Occipital lobe (tissue), 2 donors: ENCODE data around the gene PRR27. TPM values are rescaled to one million over a fixed set of nuclear protein-coding genes. Genes with fewer than 3 reads are reported as not detected.

Experiments used
- DNase-seq: peaks from one replicate; lab custom pipeline; 2025; lab: John Stamatoyannopoulos, UW
- total RNA-seq: library from RNA; depleted of rRNA; stranded (reverse); fragments of >200 nt; gene quantifications from one replicate; pipeline ENCODE4 v1.2.3, GENCODE V29; 2014

Gene PRR27
- total RNA-seq: not detected

DNA sequence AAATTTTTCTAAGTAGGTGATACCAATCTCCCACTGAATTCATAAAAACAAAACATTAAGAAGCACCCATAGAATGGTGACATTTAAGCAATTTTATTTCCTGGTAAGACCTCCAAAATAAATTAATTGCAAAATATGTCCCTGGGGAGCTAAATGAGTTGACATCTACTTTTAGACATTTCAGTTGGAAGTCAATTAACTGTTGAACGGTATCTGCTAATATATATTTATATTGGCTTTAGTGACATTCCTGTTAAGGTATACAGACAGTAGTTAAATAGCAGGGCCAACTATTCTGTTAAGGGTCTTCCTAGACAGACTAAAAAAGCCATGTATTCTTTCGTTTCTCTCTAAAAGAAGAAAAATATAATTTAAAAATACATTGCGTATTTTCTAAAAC lies at the start of gene PRR27:
PRR27 (plus strand) TSS at position 301 of the 400 bp plus-strand sequence. CDS start 139 bp downstream, outside the sequence.
- no peak for DNase-seq

DNA sequence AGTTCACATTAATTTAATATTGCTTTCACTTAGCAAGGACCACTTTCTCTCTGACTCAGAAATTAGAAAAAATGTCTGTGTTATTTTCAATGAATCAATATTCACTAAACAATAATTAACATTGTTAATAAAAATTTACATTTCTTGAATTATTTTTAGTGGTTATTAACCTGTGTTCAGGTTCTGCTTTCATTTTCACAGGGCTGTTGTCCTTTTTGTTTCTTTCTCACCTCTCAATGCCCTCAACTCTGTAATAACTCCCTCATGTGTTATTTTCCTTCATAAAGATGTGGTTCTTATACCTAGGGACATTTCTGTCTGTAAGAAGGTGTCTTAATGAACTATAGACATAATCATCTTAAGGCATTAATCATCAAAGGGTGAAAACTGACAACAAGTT lies 43.1 kb upstream of the PRR27 start:
- DNase-seq: no peak

DNA sequence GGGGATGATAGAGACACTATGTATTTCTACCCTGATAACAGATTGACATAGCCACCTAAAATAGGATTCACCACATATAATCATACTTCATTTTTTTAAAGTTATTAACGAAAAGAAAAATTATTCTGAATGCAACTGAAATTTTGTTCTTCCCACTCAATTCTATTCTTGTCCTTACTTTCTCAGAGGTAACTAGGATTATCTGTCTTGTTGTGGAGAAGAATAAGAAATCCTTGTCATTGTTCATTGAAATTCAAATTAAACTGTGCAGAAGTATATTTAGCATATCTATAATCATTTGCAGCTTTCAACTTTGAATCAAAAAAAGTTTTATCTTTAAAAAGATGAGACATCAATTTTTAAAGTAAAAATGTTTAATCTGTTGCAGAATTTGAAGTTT lies 40.4 kb upstream of the PRR27 start:
- DNase-seq: no peak

DNA sequence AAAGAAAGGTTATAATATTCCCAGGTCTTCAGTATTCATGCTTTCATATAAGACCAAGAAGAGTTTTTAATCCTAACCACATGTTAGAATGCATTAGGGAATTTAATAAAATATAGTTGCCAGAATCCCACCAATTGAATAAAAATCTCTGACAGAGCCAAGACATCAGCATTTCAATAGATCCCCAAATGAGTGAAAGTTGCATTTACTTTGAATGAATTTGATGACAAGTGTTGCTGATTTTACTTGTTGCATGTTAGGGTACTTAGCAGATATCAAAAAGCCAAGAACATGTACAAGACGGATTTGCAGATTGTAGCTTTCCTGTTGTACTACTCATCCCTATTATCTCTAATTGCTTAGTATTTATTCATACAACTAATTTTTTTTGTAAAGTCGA lies 39.9 kb upstream of the PRR27 start:
- DNase-seq: no peak

DNA sequence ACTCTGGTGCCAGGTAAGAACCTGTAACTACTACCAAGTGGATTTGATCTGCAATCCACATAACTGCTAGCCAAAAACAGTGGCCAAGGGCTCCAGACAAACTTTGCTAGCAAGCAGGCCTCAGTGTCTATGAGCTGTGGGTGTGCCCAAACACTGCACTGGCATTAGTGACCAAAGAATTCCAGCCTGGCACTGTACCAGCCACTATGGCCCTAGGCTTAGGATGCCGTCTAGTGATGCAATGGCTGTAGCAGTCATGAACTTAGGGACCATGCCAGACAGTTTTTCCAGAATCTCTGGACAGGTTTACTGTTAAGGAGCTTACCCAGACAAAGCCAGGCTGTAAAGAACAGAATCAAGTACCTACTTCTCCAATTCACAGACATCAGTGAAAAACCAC lies 33.7 kb upstream of the PRR27 start:
- no peak for DNase-seq

DNA sequence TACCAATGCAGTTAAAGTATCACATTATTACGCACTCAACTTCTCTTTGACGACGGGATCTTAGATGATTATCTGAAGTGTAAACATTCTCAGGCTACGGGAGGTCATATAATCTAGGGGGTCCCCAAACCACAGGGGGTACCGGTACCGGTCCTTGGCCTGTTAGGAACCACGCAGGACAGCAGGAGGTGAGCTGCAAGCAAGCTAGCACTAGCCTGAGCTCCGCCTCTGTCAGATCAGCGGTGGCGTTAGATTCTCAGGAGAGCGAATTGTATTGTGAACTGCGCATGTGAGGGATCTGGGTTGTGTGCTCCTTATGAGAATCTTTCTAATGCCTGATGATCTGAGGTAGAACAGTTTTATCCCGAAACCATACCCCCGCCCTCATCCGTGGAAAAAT lies 20.6 kb upstream of the PRR27 start:
- DNase-seq: no peak

DNA sequence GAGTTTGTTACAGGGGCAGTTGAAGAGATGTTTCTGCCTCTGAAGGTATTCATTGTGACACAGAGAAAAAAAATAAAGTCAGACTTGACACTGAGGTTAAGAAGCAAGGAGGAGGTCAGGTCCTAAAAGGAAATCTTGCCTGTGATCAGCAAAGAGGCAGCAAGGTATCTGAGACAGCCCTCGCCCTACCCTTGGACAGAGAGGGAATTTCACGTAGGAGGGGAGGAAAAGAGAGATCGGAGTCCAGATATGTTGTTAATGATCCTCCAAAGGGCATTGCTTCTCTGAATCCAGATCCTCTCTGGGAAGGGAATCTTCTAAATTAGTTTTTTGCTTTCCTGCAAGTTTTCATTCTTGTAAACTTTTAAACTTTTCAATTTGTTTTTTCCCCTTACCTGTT lies 15.3 kb upstream of the PRR27 start:
- no peak for DNase-seq

DNA sequence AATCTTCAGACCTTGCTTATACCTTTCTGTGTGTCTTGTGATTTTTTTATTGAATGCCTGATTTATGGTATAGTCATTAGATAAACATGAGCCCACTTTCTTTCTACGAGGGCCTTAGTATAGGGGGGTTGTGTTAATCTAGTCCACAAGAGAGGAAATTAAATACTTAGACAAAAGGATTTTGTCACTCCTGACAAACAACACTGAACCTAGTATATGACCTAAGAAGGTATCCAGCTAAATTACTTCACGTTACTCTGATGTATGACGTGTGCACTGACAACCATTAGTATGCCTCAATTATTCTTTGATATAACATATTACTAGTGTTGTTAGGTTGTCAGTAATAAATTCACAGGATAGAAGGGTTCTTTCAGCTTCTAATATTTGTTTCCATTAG lies 2.8 kb upstream of the PRR27 start:
- no peak for DNase-seq

DNA sequence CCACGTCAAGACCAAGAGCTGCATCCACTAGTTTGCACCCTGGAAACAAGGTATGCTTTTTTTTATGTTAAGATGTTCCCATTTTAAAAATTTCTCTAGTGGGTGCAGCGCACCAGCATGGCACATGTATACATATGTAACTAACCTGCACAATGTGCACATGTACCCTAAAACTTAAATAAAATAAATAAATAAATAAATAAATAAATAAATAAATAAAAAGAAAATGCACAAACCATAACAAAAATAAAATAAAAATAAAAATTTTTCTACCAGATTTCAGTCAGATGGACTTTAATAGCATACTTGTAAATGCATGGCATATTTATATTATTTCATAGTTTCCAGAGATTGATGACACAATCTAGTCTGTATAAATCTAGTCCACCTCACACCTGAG lies 1.9 kb upstream of the PRR27 start:
- DNase-seq: no peak

DNA sequence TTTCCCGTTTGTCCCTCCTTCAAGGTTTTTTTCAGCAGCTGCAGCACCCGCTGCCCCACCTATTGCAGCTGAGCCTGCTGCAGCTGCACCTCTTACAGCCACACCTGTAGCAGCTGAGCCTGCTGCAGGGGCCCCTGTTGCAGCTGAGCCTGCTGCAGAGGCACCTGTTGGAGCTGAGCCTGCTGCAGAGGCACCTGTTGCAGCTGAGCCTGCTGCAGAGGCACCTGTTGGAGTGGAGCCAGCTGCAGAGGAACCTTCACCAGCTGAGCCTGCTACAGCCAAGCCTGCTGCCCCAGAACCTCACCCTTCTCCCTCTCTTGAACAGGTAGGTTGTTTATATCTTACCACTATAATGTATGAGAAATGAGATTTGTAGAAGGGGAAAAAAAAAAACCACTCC lies 4.5 kb downstream of the PRR27 start:
- no peak for DNase-seq

DNA sequence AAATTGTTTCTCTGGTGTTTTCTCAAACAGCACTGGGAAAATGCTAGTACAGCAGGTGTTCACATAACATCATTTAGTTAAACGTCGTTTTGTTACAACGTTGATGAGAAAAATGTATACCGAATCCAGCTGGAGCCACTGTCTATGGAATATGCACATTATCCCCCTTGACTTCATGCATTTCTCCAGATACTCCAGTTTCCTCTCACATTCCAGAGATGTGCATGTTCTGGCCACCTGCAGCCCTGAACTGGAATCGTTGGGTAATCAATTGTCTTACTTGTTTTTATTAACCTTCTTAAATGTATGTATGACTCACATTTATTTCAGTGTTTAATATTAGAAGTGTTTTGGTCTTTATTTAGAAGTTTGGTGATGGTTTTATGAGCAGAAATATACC lies 23.1 kb downstream of the PRR27 start:
- no peak for DNase-seq

DNA sequence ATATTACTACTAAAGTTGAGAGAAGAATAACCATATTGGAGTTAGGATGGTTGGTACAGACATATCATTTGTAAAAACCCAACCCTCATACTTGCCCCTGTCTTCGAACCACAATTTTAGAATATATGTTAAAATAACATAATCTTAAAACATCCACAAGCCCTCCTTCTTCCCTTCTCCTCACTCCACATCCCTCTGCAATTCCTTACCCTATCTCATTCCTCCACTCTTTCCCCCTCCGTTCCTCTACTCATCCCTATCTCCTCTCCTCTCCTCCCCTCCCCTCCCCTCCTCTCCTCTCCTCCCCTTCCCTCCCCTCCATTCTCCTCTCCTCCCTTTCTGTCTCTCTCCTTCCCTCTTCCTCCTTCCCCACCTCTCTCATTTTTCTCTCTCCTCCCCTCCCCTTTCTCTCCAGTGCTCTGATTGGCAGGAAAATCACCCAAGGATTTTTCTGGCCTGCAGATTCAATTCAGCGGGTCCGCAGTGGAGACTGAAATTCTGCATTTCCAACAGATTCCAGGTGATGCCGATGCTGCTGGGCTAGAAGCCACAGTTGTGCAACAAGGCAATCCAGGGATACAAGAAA lies 24.1 kb downstream of the PRR27 start:
- no peak for DNase-seq

DNA sequence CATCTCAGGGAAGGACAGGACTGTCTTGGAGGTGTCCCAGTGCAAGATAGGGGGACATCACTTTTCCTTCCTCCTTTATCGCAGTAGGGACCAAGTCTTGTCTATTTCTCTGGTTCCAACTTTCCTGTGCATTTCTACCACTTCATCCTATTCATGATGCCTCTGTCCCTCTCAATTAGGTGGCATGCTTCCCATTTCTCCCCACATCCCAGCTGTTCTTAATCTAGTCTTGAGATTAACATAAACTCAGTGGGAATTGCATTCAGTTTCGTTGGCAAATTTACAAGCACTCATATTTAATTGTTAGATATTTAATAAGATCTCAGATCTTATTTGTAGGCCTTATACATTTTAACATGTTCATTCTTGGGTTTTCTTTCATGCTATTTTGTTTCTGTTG lies 25.8 kb downstream of the PRR27 start:
- DNase-seq: no peak

DNA sequence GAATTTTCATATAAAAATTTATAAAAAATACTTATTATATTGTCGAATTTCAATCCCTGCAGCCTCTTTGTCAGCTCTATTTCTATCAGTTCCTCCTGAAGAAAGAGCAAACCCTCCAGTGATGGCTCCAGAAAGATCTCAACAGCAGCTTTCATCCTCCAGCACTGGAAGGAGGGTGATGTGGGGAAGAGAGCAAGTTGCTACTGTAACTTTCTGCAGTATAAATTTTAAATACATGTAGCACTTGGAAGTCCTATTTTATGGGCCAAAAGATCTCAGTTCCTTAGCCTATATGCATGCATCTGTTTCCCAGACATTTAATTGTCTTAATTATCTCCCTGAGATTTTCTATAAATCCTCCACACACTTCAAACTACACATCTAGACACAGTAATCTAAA lies 27.8 kb downstream of the PRR27 start:
- no peak for DNase-seq

DNA sequence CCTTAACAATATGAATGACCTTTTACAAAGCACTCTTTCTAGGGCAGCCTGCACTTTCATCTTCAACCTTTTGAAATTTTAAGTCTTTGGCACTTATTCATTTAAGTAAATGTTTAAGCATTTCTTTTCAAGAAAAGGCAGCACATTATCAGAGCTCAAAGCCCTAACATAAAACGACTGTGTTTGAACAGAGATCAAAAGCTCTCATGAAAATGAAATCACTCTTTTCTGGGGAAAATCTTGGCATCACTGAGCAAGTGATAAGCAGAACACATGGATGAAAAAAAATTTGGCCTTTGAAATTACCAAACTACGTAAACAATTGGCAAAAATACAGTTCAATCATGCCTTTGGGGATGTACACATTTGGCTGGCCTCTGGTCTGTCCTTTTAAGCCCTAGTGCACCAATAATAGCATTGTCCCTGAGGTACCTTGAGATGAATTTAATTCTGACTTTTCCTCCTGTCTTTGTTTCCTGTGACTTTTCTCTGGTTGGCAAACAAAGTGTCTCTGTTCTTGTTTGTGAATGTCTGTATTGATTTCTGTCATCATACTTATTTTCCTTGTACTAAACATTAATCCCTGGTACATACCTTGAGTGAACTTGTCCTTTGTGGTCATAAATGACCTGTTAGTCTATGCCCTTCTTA lies 28.6 kb downstream of the PRR27 start:
- no peak for DNase-seq

DNA sequence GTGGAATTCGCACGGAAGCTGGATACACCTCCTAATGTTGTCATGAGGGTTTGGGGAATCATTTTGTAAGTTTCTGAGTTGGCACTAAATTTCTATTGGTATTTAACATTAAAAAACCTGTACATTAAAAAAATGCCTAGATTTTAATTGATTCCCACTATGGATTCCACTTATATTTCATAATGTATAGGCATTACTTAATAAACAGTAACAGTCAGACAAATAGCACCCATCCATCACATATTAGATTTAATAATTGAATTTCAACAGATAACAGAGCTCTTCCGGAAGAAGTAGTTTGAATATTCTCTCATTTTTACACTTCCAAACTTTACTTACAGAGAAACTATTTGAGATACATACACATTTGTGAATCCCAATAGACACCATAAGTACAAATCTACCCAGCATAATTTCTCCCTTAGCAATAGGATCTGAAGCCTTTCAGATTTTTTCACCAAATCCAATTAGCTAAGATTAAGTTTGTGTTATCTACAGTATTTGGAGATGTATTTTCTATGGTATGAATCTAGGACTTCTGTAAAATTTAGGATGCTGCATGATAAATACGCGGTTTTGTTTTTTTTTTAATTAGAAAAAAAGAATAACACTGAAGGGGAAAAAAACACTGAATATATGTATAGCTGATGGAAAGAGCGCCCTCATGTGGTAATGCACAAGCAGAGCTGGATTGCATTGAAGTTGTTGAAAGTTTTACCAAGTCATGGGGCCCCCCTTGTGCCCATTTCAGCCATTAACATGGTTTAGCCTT lies 29.3 kb downstream of the PRR27 start:
- no peak for DNase-seq

DNA sequence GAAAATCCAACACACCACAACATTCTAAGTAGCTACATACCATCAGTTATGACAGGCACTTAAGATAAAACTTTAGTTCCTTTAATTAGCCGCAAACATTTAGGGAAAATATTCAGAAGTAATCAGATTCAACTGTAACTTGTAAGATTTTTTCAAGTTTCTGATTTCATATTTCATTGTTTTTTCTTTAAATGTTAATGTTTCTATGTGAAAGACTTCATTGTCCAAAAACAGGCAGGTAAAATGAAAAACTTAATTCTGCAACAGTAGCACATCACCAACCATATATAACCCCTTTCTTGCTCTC lies 29.9 kb downstream of the PRR27 start:
- DNase-seq: no peak

DNA sequence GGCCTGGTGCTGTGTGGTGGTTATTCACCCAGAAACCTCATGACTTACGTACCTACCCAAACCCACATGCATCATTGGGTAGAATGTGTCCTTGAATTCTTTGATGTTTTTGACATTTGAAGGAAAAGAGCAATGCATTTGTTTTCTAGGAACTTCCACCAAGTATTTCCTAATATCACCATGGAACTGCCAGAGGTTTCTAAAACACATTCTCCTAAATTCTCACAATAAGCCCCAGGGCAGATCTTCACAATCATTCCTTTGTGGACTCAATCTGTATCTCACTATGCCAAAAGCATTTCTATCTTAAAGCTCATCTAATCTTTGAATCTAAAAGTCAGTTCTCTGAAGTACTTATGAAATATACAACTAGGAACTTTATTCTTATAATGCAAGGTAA lies 33.2 kb downstream of the PRR27 start:
- no peak for DNase-seq

DNA sequence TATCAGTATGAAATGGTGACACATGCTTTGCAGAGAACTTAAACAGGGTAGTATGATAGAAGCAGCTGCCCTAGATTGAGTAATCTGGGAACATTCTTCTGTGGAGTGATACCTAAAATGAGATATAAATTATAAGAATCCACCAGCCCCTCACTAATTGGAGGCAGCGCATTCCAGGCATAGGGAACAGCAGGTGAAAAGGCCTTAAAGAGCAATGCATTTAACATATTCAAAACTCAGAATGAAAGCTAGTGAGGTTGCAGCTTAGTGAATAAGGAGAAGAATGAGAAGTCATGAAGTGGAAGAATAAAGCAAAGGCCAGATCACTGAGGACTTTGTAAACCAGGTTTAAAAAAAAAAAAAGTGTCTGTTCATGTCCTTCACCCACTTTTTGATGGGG lies 36.5 kb downstream of the PRR27 start:
- no peak for DNase-seq

DNA sequence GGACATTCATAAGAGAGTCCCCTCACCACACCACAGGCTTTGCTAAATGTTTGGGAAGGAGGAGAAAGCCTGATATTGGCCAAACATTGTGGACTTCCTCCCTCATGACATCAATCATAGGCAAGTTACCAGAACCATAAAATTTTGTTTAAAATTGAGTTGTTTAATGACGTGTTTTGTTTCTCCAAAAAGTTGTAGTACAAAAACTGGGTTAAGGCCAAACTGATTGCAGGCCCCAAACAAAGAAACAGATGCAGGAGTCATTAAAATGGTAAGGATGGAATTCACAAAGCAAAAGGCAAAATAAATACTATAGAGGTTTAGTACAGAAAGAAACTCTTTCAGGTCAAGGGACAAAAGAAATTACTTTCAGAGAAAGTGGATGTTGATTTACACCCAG lies 37.6 kb downstream of the PRR27 start:
- DNase-seq: no peak

DNA sequence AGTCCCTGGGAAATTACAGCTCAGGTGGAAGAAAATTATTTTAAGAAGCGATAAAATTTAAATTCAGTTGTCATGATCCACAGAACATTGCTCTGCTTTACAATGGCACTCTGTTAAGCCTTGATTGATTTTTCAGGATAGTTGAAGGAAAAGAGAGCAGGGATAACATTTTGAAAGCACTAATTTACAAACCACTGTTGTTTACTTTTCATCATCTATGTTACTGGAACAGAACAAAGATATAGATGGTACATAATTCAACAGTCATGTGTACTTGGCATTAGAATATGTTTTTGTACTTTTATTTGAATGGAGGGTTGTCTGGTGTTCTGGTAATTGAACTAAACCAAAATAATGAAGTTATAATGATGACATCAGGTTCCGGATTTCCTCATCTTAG lies 38.9 kb downstream of the PRR27 start:
- no peak for DNase-seq

DNA sequence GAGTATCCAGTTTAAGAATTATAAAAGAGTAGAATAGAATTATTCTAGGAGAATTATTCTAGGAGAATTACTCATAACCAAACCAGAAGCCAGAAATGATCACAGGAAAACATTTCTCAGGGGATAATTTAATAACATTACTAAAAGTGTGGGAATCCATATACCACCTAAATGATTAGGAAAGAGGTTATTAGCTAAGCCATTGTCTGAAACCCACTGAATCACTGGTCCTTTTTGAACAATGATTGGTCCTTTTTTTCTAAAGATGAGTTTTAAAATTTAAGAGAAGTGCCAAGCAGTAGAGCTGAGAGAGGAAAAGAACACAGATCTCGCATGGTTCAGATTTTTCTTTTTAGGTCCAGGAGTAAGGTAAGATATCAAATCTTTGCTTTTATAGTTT lies 41.4 kb downstream of the PRR27 start, which contains the start of gene ODAM:
ODAM (plus strand) TSS at position 301 of the 400 bp plus-strand sequence. CDS start 819 bp downstream, outside the sequence.
- DNase-seq: no peak

DNA sequence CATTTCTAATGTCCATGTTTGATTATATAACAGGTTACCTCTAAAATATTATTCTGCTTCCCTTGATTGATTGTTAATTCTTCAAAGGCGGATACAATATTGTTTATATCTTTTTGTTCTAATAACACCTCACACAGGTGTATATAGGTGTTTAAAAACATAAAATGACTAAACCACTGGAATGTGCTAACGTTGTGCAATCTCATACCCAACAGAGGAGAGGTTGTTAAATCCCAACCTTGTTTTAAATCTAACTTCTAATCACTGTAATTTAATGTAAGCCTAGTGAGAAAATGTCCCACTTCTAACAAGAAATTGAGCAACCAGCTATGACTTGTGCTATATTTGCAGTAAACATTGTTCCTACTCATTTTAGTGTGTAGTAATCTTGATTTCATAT lies 42.8 kb downstream of the PRR27 start:
- DNase-seq: no peak
